Inflammatory macrophage treated with lipopolysaccharide for 4 hours (primary cell): Measurements from ENCODE around the gene DLGAP4.
A peak's percentile ranks its signal among the peaks of the same experiment; 100 is the strongest.
"Not testable (repeated sequence)": the region's sequence is repeated elsewhere in the genome, so short reads cannot be mapped to it uniquely, and the experiment has no call there.

Experiments
- DNase-seq: peaks from one replicate; pipeline ENCODE4 v3.0.0-alpha.2; 2020

The DLGAP4 gene

DNA sequence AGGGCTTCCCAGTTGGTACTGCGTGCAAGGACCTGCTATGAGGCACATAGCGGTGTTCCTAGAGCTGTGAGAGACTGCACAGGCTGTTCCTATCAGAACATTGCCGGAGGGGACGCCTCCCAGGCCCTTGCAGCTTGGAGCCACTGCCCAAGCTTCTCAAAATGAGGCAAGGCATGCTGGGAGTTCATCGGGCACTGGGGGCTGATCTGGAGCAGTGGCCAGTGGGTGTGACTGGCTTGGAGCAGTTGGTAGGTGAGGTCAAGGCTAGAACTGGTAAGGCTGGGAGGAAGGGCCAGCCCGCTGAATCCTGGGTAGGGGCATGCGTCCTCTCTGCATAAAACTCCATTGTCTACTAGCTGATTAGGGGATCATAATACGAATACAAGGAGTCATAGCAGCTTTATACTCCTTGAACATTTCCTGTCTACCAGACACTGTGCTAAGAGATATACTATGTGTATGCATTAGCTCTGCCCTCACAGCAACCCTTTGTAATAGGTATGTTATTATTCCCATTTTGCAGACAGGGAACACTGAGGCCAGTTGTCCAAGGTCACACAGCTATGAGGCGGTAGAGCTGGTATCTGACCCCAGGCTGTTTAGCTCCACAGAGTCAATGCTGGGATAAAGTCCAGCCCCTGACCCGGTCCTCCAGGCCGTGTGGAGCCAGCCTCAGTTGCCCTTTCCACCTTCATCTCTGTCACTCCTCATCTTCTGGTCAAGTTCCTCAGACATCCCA lies 53.7 kb downstream of the DLGAP4 start:
- no peak for DNase-seq

DNA sequence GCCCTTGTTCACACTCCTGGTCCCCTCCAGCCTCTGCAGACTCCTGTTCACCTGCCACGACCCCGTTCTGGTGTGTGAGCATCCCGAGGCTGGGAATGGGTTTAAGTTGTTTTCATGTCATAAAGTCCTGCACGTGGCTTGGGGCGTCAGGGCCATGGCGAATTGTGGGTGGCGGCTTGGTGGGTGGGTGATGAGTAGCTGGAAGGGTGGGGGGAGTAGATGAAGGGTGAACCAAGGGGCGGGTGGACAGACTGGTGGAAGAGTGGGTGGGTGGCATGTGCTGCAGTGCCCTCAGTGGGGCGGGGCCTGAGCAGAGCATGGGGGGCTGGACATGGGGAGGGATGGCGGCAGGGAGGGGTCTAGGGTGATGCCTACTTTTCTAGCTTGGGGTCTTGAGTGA lies 54.3 kb downstream of the DLGAP4 start:
- DNase-seq = no peak

DNA sequence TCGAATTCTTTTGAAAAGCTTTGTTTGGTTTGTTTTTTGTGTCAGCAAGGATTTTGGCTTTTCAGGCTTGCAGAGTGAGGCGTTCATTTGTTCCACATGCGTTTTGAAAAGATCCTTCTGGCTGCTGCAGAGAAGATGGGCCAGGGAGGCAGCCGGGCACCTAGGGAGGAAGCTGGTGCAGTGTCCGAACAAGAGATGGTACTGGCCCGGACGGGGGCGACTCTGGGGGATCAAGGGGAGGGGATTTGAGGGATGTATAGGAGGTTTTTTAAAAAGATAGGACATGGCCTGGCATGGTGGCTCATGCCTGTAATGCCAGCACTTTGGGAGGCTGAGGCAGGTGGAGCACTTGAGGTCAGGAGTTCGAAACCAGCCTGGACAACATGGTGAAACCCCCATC lies 55.3 kb downstream of the DLGAP4 start:
- no peak for DNase-seq

DNA sequence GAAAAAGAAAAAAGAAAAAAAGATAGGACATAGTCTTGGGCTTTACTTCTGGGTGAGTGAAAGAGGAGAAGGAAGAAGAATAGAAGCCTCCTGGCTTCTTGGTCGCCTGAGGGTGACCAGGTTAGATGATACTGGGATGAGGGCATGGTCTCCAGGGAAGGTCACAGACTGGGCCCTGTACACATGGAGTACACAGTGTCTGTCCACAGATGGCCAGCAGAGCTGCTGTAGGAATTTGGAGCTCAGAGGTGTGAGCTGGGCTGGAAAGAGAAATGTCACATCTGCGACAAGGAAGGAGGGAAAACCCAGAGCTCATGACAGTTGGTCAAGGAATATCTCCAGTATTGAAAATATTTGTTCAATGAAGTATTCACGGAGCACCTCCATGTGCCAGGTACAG lies 56.1 kb downstream of the DLGAP4 start:
- DNase-seq = no peak

DNA sequence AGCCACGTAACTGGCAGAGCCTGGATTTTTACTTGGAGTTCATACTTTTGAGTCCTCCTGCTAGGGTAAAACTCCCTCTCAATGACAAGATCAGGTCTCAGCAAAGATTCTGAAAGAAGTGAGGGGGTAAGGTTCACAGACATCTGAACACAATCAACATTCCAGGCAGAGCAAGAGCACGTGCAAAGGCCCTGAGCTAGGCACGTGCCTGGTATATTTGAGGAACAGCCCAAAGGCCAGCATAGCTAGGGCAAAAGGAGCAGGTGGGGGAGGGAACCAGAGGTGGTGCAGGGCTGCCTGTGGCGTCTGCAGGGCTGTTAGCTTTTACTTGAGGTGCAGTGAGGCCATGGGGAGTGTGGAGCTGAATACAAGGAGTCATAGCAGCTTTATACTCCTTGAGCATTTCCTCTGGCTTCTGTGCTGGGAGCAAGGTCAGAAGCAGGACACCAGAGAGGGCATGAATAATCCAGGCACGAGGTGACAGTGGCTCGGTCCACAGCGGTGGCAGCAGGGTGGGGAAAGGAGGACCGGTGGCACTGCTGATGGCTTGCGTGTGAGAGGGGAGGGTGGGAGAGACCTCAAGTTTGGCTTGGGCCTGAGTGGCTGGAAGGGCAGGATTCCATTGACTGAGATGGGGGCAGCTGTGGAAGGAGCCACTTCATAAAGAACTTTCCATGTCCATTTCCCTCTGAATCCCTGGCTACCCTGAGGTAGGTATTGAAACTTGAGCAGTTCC lies 57.0 kb downstream of the DLGAP4 start:
- no peak for DNase-seq

DNA sequence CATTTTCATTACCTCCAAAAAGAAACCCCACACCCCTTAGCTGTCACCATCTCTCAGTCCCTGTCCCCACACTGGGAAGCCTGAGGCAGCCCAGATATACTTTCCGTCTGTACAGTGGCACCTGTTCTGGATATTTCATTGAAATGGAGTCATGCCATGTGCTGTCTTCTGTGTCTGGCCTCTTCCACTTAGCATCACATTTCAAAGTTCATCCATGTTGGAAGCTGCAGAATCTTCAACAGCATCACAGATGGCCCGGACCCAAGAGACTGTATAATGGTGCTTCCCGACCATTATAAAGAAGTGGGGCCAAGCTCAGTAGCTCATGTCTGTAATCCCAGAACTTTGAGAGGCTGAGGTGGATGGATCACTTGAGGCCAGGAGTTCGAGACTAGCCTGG lies 58.4 kb downstream of the DLGAP4 start:
- DNase-seq = no peak

DNA sequence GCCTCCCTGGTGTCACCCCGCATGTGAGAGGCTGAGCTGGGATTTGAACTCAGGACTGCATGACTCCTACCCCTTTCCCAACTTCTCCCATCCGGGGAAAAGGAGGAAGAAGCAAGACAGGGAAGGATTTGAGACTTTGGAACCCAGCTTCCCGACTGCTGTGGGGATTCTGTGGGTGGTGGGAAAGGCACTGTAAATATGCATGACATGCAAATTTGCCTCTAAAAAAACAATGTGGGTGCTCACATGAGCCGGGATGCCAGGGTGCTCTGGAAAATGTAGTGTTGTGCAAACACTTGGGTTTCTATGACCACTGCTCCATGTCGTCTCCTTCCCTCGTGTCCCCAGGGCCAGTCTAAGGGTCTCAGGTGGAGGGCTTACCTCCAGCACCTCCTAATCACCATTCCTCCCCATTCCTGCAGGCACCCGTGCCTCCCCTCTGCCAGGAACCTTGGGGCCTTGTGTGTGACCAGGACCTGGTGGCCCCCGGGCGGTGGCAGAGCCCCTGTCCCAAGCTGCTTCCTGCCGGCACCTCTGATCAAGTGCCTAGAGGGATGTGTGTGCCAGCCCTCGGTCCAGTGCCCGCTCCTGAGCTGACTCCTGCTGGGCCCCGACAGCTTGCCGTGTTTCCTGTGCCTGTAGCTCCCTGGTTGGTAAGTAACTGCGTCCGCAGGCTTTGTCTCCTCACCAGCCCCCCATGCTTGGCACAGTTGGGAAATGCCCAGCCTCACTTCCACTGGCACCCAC lies 60.7 kb downstream of the DLGAP4 start:
- DNase-seq = no peak

DNA sequence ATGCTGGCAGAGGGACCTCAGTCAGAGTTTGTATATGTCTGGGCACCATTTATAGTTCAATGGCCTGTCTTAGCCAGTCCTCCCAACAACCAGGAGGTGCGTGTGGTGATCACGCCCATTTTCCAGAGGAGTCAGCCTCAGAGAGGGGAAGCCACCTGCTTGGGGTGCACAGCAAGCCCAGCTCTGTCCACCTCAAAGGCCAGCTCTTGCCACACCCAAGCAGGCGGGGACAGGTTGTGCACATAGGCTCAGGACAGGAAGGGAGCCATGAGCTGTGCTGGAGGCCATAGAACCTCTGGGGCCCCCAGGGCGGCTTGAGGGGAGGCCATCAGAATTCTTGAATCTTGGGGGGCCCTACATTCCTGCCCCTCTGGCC lies 61.2 kb downstream of the DLGAP4 start:
- no peak for DNase-seq

DNA sequence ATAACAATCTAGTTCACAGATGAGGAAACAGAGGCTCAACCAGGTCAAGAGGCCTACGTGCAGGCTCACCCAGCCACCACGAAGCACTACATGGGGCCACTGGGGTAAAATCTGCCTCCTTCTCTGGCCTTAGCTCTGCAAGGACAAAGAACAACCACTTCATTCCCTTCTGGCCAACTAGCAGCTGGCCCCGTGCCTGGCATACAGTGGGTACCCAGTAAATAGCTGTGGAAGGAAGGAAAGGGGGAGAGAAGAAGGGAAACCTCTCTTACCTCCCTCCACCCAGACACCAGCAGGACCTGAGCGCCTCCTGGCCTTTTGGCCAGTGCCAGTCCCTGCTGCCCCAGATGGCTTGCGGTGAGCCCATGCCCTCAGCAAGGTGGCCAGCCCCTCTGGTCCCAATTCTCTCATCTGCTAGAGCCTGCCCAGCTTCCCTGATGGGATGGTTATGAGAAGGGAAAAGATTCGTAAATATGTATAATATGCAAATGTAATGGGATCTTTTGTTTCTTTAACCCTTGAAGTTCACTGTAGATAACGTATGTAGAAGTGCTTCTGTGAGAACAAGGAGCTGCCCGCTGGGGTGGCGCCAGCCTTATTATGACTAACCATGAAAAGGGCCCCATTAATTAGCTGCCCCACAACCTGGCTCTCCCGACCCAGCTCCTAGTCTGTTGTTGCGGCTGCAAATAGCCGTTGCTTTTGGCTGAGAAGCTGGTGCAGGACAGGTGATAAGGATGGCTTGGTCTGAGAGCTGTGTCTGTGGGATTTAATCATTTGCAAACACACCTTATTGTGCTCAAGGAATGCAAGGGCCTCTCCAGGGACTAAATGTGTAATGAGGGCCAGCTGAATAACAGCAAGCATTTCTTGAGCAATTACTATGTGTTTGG lies 62.0 kb downstream of the DLGAP4 start:
- DNase-seq = no peak

DNA sequence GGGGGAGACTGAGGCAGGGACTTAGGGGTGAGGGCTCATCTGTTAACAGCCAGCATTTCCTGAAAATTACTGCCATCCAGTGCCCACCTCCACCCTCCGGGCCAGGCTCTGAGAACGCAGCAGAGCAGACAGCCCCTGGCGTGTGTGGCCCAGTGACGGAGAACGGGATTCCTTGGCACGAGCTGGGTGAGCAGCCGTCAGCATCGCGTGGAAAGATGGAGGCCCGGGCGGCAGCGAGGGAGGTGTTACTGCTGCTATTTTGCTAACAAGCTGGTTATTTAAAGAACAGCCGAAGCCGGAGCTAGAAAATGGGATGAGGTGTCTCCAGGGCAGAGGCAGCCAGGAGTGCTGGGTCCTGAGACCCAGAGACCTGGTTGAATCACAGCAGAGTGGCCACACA lies 62.7 kb downstream of the DLGAP4 start:
- no peak for DNase-seq

DNA sequence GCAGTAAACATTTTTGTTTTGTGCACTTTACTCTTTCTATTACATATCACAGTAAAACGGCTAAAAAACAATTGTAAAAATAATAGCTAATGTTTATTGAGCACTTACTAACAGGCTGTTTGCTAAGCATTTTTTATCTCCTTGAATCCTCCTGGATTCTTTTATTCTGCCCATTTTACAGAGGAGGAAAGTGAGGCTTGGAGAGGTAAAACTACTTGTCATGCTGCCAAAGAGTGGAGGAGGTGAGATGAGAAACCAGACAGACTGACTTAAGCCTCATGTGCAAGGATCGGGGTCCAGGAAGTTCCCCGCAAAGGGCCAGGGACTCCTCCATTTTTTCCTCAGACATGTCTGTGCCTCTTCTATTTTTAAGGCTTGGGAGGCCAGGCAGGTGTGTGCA lies 63.6 kb downstream of the DLGAP4 start:
- DNase-seq = no peak

DNA sequence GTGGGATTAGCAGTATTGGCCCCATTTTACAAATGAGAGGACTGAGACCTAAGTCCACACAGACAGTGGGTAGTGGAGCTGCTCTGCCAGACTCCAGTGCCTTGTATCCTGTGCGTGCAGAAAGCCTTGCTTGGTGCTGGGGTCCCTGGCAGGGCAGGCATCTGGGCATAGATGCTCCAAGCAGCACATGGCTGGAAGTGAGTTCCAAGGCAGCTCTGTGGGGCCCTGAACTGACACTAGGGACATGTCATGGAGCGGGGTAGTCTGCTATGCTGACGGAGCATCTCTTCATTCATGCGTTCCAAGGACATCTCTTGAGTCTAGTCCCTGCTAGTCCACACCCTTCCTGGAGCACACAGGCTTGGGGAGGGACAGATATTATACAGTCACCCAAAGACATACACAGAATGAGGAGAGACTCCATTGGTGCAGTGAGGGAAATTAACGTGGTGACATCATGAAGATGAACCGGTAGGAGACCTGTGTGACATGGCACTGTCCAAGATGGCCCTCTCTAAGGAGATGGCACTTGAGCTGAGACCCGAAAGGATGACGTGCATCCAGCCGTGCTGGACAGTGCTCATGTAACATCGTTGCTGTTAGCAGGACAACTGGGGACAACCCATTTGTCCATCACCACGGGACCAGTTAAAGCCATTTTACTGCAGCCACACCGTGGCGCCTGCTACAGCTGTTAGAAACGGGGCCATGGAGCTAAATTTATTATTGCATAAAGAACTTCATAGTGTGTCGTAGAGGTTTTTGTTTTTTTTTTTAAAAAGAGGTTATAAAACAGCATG lies 65.1 kb downstream of the DLGAP4 start:
- no peak for DNase-seq

DNA sequence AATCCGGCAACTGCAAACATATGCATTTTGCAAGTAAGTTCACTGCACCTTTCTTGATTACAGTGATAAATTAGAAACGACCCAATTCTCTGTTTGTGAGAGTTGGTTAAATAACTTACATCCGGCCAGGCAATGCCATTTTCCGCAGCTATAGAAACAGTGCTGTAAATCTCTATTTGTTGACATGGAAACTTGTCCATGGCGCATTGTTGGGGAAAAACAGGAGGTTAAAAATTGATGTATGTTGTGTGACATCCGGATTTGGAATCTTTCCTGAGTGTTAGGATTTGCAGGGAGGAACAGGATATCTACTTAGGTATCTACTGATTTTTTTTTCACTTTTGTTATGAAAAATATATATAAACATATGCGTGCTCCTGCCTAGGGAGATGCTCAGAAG lies 66.5 kb downstream of the DLGAP4 start:
- DNase-seq = no peak

DNA sequence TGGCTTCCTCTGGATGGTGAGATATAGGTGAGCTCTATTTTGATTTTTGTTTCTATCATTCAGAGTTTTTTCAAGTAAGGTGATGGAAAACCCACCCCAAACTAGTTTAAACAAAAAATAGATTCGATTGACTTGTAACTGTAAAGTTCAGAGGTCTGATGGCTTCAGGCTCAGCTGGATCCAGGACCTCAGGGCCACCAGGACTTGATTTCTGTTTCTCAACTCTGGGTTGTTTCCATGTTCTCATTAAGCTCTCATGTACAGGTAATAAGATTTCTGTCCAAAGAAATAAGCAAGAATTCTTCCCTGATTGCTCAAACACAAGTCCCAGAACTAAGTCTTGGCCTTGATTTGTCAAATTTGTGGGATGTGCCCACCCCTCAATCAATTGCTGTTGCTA lies 67.0 kb downstream of the DLGAP4 start:
- no peak for DNase-seq

DNA sequence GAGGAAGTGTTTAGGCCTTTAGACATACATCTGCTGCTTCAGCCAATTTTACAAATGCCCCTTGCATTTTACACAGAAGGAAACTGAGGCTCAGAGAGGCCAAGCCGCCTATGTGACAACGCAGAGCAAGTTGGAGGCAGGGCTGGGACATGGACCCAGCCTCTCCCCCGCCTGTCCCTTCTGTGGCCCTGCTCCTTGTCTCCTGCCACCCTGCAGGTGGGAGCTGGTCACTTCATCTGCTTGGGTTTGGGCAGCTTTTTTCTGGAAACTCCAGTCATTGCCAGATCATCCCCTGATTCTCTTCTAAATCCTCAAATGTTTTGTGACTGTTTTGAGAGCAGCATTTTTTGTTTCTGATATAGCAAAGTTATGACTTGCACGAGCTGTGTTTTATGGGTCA lies 68.9 kb downstream of the DLGAP4 start:
- DNase-seq = no peak

DNA sequence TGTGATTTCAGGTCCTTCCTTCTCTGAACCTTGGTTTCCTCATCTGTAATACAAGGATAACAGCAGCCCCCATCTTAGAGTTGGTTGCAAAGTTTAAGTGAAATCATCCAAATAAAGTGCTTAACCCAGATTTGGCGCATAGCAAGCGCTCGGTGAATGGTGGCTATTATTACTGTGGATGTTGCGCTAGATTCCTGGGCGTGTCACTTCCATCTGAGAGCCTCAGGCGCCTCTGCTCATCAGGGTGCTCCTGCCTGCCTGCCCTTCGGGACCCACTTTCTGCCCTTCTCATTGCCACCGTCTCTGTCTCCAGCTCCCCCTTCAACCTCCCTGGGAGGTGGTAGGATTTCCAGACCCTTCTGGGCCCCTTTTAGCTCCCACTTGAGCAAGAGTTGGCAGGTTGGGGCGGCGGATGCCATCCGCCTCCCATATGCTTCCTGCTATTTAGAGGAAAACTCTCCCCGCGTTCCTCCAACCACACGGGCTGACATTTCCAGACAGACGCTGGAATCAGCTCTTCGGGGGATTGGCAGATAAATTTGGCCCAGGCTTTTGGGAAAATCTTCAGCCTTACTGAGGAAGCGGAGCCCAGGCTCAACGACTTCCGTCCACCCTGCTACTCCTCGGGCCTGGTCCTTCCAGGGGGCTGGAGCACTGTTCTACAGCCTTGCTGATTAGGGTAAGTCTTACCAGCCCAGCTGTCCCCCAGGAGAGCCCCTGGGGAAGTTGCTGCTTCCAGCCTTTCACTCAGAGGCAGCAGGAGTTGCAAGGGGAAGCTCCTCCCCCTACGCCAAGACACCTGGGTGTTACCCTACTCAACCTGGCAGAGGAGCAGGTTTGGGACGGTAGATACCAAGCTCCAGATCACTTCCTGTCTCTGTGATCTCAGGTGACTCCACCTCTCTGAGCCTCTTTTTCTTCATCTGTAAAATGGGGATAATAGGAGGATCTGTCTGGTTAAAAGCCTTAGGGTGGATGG lies 71.5 kb downstream of the DLGAP4 start:
- DNase-seq = no peak

DNA sequence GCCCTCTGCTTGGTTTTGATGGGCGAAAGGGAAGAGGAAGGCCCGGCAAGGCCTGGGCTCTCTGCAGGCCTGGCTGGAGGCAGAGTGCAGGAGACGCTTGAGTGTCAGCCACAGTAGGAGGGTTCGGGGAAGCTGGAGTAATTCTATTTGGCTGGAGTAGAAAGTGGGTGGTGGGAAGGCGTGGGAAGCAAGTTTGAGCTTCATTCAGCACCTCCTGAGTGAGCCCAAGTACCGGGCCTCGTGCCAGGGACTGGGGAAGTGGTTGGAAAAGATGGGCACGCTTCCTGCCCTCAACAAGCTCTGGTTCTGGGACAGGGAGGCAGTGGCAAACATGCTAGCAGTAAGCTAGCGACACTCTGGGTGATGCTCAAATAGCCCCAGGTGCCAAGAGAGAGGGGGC lies 72.5 kb downstream of the DLGAP4 start:
- DNase-seq = no peak

DNA sequence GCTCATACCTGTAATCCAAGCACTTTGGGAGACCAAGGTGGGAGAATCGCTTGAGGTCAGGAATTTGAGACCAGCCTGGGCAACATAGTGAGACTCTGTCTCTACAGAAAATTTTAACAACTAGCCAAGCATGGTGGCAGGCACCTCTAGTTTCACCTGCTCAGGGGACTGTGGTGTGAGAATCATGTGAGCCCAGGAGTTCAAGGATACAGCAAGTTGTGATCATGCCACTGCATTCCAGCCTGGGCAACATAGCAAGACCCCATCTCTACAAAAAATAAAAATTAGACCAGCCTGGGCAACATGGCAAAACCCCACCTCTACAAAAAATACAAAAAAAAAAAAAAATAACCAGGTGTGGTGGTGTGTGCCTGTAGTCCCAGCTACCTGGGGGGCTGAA lies 73.8 kb downstream of the DLGAP4 start:
- DNase-seq = not testable (repeated sequence)

DNA sequence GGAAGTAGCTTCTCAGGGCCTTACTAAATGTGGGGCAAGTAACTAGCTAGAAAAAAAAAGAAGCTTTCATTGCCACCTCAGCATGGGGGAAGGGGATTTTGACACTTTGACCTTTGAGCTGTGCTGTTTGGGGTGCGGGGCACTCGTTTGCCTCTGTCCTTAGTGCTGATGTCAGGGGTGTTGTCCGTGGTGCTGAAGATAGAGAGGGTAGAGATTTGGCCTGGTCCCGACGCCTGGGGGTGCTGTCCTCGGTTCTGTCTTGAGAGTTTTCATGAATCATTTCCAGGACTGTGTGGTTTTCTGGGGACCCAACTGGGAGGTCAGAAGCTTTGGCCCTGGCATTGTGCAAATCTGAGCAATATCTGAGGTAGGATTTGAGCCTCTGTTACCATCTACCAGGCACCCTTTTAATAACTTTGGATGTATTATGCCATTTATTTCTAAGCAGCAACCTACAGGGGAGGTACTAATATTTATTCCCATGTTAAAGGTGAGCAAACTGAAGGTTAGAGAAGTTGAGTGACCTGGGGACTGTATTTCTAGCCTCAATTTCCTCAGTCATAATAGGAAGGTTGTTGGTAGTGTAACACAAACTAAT lies 78.0 kb downstream of the DLGAP4 start:
- peak; percentile 15 for DNase-seq

DNA sequence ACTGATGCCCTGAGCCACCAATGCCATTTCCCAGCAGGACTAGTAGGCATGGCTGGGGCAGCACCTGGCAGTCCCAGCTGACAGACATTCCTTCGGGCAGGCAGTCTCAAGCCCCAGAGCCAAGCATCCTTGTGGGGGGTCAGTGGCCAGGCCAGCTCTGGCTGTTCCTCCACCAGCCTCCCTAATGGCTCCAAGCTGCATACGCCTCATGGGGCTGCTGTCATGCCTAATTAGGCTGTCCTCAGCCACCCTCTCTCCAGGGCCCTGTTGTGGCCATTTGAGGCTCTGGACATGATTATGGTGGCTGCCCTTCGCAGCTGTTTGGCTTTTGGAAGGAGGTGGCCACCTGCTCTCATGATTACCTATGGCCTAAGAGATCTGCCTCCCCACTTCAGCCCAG lies 79.4 kb downstream of the DLGAP4 start:
- DNase-seq = no peak
